ENCODE results near the gene TUBB1.
A peak's percentile ranks its signal among the peaks of the same experiment; 100 is the strongest.

The TUBB1 gene

DNA sequence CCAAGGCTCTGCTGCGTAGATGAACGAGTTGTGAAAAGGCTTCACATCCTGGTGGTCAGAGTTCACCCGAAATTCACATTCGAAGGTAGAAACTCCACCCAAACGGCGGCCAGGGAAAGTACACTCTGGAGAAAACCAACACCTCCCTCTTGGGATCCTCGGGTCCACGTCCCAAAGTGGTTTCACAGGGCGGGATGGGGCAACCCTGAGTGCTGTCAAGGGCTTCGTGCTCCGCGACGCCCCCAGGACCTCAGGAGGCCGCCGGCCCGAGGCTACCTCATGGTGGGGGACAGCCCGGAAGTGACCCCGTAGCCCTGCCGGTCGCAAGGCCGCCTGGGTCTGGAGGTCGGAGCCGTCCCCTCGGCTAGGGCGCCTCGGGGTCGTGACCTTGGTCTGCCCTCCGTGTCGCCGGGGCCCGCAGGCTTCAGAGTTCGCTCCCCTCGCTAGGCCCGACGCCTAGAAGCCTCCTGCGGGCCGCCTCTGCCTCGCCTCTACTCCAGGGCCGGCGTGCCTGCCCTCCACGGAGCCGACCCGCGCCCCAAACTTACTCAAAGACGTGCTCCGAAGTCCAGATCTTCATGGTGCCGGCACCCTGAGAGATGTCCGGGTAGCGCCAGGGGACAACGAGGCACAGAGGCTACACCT, 23.0 kb downstream of the TUBB1 start, which contains the start of gene PRELID3B:
Gene PRELID3B, minus strand, starts transcription at position 636 of the 645 bp plus-strand sequence. Its CDS starts 56 bp downstream, at position 580.
- Histone ChIP-seq H3K4me3 (ENCODE audit: low read depth, low read length) (peak within 1 kb of the TSS; percentile 90), H3K27ac (ENCODE audit: extremely low read depth, low read depth, low read length) (peak within 1 kb of the TSS; percentile 53; the same call in 1 of the 2 replicates), H3K36me3 (ENCODE audit: control insufficient read depth in 2 of 2, insufficient read depth in 1 of 2, low read length in 2 of 2) (peaks cover 2 to 29% of the 10 kb centered on the region in 2 experiments; a peak in 2 of 3 replicates), H3K4me1 (ENCODE audit: control insufficient read depth, insufficient read depth, low read length) (peaks cover 2% of the 10 kb centered on the region; the same call in 1 of the 2 replicates), H3K9me3 (ENCODE audit: control insufficient read depth, insufficient read depth, low read depth, low read length) (no peaks in the 10 kb centered on the region)
- CTCF ChIA-PET: no interaction called here
- POLR2A ChIA-PET: interaction anchor here (0.6 to 3.6 kb wide), 5 partner anchors 8 to 180 kb away, joined by 3 to 28 read pairs (median 4); partner anchors contain the start of gene ATP5F1E
- peak; percentile 41; the same call in 1 of the 2 replicates for TF ChIP-seq KLF8 (tag by site-specific recombination; IDR thresholded peaks at IDR 0.05)
- TF ChIP-seq, protein P1, sequence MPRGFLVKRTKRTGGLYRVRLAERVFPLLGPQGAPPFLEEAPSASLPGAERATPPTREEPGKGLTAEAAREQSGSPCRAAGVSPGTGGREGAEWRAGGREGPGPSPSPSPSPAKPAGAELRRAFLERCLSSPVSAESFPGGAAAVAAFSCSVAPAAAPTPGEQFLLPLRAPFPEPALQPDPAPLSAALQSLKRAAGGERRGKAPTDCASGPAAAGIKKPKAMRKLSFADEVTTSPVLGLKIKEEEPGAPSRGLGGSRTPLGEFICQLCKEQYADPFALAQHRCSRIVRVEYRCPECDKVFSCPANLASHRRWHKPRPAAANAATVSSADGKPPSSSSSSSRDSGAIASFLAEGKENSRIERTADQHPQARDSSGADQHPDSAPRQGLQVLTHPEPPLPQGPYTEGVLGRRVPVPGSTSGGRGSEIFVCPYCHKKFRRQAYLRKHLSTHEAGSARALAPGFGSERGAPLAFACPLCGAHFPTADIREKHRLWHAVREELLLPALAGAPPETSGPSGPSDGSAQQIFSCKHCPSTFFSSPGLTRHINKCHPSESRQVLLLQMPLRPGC (tag by site-specific recombination; IDR thresholded peaks at IDR 0.05): peak; percentile 34; the same call in 1 of the 2 replicates
- TF ChIP-seq, protein P2, sequence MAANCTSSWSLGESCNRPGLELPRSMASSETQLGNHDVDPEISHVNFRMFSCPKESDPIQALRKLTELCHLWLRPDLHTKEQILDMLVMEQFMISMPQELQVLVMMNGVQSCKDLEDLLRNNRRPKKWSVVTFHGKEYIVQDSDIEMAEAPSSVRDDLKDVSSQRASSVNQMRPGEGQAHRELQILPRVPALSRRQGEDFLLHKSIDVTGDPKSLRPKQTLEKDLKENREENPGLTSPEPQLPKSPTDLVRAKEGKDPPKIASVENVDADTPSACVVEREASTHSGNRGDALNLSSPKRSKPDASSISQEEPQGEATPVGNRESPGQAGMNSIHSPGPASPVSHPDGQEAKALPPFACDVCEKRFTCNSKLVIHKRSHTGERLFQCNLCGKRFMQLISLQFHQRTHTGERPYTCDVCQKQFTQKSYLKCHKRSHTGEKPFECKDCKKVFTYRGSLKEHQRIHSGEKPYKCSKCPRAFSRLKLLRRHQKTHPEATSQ (tag by site-specific recombination; IDR thresholded peaks at IDR 0.05): 0 out of 2 replicates have a peak, but pooled peaks have one; percentile 48
- peak; percentile 77 for TF ChIP-seq KLF9 (tag by site-specific recombination; IDR thresholded peaks at IDR 0.05; ENCODE audit: low read depth)
- TF ChIP-seq ZNF571 (tag by site-specific recombination; IDR thresholded peaks at IDR 0.05): no peak
- TF ChIP-seq ZNF335 (tag by site-specific recombination; conservative IDR thresholded peaks at IDR 0.05): peak; percentile 92
- TF ChIP-seq ZNF324 (tag by site-specific recombination; IDR thresholded peaks at IDR 0.05): peak; percentile 63; the same call in 1 of the 2 replicates
- TF ChIP-seq ZBTB48 (tag by site-specific recombination; IDR thresholded peaks at IDR 0.05): peak; percentile 50; the same call in 1 of the 2 replicates
- peak; percentile 54; the same call in 1 of the 2 replicates for TF ChIP-seq SP3 (tag by site-specific recombination; IDR thresholded peaks at IDR 0.05)
- TF ChIP-seq BCL11B (tag by site-specific recombination; IDR thresholded peaks at IDR 0.05; ENCODE audit: low read depth): peak; percentile 80; the same call in 1 of the 2 replicates
- peak; percentile 38 for TF ChIP-seq ZEB2 (tag by site-specific recombination; IDR thresholded peaks at IDR 0.05)
- TF ChIP-seq GLIS2 (tag by site-specific recombination; IDR thresholded peaks at IDR 0.05): peak; percentile 63
- TF ChIP-seq ZNF521 (tag by site-specific recombination; IDR thresholded peaks at IDR 0.05): no peak
- peak; percentile 37; the same call in 1 of the 2 replicates for TF ChIP-seq ZBTB17 (tag by site-specific recombination; IDR thresholded peaks at IDR 0.05)
- no peak for TF ChIP-seq SCRT2 (tag by site-specific recombination; IDR thresholded peaks at IDR 0.05)
- TF ChIP-seq, protein P3, sequence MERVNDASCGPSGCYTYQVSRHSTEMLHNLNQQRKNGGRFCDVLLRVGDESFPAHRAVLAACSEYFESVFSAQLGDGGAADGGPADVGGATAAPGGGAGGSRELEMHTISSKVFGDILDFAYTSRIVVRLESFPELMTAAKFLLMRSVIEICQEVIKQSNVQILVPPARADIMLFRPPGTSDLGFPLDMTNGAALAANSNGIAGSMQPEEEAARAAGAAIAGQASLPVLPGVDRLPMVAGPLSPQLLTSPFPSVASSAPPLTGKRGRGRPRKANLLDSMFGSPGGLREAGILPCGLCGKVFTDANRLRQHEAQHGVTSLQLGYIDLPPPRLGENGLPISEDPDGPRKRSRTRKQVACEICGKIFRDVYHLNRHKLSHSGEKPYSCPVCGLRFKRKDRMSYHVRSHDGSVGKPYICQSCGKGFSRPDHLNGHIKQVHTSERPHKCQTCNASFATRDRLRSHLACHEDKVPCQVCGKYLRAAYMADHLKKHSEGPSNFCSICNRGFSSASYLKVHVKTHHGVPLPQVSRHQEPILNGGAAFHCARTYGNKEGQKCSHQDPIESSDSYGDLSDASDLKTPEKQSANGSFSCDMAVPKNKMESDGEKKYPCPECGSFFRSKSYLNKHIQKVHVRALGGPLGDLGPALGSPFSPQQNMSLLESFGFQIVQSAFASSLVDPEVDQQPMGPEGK (tag by site-specific recombination; IDR thresholded peaks at IDR 0.05): peak; percentile 66
- TF ChIP-seq SP7 (tag by site-specific recombination; IDR thresholded peaks at IDR 0.05): peak; percentile 46; the same call in 1 of the 2 replicates
- peak; percentile 26; the same call in 1 of the 2 replicates for TF ChIP-seq ZNF394 (tag by site-specific recombination; IDR thresholded peaks at IDR 0.05; ENCODE audit: borderline replicate concordance)
- TF ChIP-seq ZXDB (tag by site-specific recombination; IDR thresholded peaks at IDR 0.05): peak; percentile 80
- TF ChIP-seq ZNF146 (tag by site-specific recombination; IDR thresholded peaks at IDR 0.05): peak; percentile 31; the same call in 1 of the 2 replicates
- TF ChIP-seq, protein P4, sequence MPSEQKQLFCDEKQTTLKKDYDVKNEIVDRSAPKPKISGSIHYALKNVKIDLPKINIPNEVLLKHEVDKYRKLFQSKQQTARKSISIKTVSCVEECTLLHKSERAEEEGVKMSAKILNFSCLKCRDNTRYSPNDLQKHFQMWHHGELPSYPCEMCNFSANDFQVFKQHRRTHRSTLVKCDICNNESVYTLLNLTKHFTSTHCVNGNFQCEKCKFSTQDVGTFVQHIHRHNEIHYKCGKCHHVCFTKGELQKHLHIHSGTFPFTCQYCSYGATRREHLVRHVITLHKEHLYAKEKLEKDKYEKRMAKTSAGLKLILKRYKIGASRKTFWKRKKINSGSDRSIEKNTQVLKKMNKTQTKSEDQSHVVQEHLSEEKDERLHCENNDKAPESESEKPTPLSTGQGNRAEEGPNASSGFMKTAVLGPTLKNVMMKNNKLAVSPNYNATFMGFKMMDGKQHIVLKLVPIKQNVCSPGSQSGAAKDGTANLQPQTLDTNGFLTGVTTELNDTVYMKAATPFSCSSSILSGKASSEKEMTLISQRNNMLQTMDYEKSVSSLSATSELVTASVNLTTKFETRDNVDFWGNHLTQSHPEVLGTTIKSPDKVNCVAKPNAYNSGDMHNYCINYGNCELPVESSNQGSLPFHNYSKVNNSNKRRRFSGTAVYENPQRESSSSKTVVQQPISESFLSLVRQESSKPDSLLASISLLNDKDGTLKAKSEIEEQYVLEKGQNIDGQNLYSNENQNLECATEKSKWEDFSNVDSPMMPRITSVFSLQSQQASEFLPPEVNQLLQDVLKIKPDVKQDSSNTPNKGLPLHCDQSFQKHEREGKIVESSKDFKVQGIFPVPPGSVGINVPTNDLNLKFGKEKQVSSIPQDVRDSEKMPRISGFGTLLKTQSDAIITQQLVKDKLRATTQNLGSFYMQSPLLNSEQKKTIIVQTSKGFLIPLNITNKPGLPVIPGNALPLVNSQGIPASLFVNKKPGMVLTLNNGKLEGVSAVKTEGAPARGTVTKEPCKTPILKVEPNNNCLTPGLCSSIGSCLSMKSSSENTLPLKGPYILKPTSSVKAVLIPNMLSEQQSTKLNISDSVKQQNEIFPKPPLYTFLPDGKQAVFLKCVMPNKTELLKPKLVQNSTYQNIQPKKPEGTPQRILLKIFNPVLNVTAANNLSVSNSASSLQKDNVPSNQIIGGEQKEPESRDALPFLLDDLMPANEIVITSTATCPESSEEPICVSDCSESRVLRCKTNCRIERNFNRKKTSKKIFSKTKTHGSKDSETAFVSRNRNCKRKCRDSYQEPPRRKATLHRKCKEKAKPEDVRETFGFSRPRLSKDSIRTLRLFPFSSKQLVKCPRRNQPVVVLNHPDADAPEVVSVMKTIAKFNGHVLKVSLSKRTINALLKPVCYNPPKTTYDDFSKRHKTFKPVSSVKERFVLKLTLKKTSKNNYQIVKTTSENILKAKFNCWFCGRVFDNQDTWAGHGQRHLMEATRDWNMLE (tag by site-specific recombination; conservative IDR thresholded peaks at IDR 0.05; ENCODE audit: low read depth): no peak
- peak; percentile 87 for TF ChIP-seq KLF16 (tag by site-specific recombination; IDR thresholded peaks at IDR 0.05)
- no peak for TF ChIP-seq ZNF350 (tag by site-specific recombination; IDR thresholded peaks at IDR 0.05)
- no peak for TF ChIP-seq ZNF776 (tag by site-specific recombination; IDR thresholded peaks at IDR 0.05; ENCODE audit: borderline replicate concordance)
- peak; percentile 8; the same call in 1 of the 2 replicates for TF ChIP-seq ZFHX2 (tag by site-specific recombination; conservative IDR thresholded peaks at IDR 0.05)
- TF ChIP-seq ZNF660 (tag by site-specific recombination; IDR thresholded peaks at IDR 0.05): no peak
- peak; percentile 90 for TF ChIP-seq KLF10 (tag by site-specific recombination; IDR thresholded peaks at IDR 0.05)
- no peak for TF ChIP-seq ZNF768 (tag by site-specific recombination; IDR thresholded peaks at IDR 0.05)
- no peak for TF ChIP-seq REPIN1 (tag by site-specific recombination; IDR thresholded peaks at IDR 0.05; ENCODE audit: low read depth)
